ENCODE data around the gene GNB2. TPM values are rescaled to one million over a fixed set of nuclear protein-coding genes. Genes with fewer than 3 reads are reported as not detected.
A peak's percentile ranks its signal among the peaks of the same experiment; 100 is the strongest.
"Not testable (repeated sequence)": the region's sequence is repeated elsewhere in the genome, so short reads cannot be mapped to it uniquely, and the experiment has no call there.

GNB2 gene
- total RNA-seq, 2 donors from 2014 or later = 273 to 279 TPM

- DNase-seq = no peak
- intact Hi-C loops (cut with DNase I, micrococcal nuclease) = no loop called here
- no peak for ATAC-seq
These were observed 37.8 kb downstream of the GNB2 start for GRCh38 chr7:100711369-100711768.

- DNase-seq (no peak), ATAC-seq (no peak)
- intact Hi-C loops (cut with DNase I, micrococcal nuclease) = no loop called here
These were observed 41.2 kb downstream of the GNB2 start for GRCh38 chr7:100714725-100715124.

DNA sequence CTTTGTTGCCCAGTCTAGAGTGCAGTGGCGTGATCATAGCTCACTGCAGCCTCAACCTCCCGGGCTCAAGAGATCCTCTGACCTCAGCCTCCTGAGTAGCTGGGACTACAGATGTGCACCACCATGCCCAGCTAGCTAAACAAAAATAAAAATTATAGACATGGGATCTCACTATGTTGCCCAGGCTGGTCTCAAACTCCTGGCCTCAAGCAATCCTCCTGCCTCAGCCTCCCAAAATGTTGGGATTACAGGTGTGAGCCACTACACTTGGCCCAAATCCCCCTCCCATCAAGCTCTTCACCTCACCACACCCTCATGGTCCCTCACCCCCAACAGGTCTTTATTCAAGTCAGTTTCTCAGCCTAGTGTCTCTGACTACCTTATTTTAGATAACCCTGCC is 43.5 kb downstream of the GNB2 start:
- intact Hi-C loops (cut with DNase I, micrococcal nuclease); DNase-seq; ATAC-seq: not testable (repeated sequence)

GRCh38 chr7:100719523-100720278 is 46.2 kb downstream of the GNB2 start:
- ATAC-seq (peak; percentile 88), DNase-seq (no peak)
- intact Hi-C loops (cut with DNase I, micrococcal nuclease) = no loop called here

DNA sequence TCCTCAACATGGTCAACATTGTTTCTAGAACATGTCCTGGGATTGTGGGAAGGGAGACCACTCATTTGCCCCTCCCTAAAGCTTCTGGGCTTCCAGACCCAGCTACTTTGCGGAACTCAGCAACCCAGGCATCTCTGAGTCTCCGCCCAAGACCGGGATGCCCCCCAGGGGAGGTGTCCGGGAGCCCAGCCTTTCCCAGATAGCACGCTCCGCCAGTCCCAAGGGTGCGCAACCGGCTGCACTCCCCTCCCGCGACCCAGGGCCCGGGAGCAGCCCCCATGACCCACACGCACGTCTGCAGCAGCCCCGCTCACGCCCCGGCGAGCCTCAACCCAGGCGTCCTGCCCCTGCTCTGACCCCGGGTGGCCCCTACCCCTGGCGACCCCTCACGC is 46.7 kb downstream of the GNB2 start, which contains the start of gene EPO:
Gene EPO (plus strand): TSS at position 190 of the 392 bp plus-strand sequence. CDS start 513 bp downstream, outside the sequence.
- intact Hi-C loops (cut with DNase I, micrococcal nuclease) = no loop called here

GRCh38 chr7:100720671-100721504 is 47.3 kb downstream of the GNB2 start:
- no peak for DNase-seq
- intact Hi-C loops (cut with DNase I, micrococcal nuclease) = no loop called here
- no peak for ATAC-seq

More for the DNA sequence above, 46.7 kb downstream of the GNB2 start, which contains the start of gene EPO:
- DNase-seq = no peak
- no peak for ATAC-seq

GRCh38 chr7:100721505-100721812 is 47.9 kb downstream of the GNB2 start:
- no peak for ATAC-seq
- no peak for DNase-seq
- intact Hi-C loops (cut with DNase I, micrococcal nuclease) = no loop called here

- DNase-seq (no peak), ATAC-seq (no peak)
- intact Hi-C loops (cut with DNase I, micrococcal nuclease) = no loop called here
These were observed 49.1 kb downstream of the GNB2 start for GRCh38 chr7:100722480-100723212.

GRCh38 chr7:100723732-100724275 is 50.3 kb downstream of the GNB2 start:
- DNase-seq (no peak), ATAC-seq (no peak)
- intact Hi-C loops (cut with DNase I, micrococcal nuclease) = no loop called here

- ATAC-seq; DNase-seq; intact Hi-C loops (cut with DNase I, micrococcal nuclease): not testable (repeated sequence)
These were observed 50.8 kb downstream of the GNB2 start for GRCh38 chr7:100724364-100724763.

- intact Hi-C loops (cut with DNase I, micrococcal nuclease) = no loop called here
- ATAC-seq (no peak), DNase-seq (no peak)
These were observed 53.6 kb downstream of the GNB2 start for GRCh38 chr7:100726996-100727761.

DNA sequence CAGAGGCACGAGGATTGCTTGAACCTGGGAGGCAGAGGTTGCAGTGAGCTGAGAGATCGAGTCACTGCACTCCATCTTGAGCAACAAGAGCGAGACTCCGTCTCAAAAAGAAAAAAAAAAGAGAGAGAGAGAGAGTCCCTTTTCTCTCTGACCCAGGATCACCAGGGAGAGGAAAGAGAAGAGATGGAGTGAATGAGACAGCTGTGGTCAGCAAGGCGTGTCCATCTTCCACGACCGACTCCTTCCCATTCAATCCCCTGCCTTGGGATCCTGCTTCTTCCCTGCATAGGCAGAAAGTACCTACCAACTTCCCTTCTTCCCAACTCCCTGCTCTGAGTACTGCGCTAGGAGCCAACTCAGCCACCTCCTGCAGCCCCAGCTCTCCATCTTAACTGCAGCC is 54.7 kb downstream of the GNB2 start:
- no peak for DNase-seq
- intact Hi-C loops (cut with DNase I, micrococcal nuclease) = no loop called here
- no peak for ATAC-seq

Other genes with a start within 250 kb of the GNB2 start
- gene ZCWPW1, start 245.0 kb upstream of the GNB2 start, total RNA-seq = 1 to 10 TPM; 1.2 to 1.6 TPM
- gene MEPCE, start 243.9 kb upstream of the GNB2 start, total RNA-seq = 10 to 100 TPM; 27.4 to 30.2 TPM
- 10 to 100 TPM; 32.6 to 35.3 TPM for gene PPP1R35, start 237.2 kb upstream of the GNB2 start, total RNA-seq
- gene SPACDR, start 209.5 kb upstream of the GNB2 start, total RNA-seq = under 1 TPM; 0.31 to 0.39 TPM
- gene TSC22D4, start 194.5 kb upstream of the GNB2 start, total RNA-seq = 10 to 100 TPM; 45.9 to 57.2 TPM
- under 1 TPM; 0.27 to 0.47 TPM for gene NYAP1, start 189.8 kb upstream of the GNB2 start, total RNA-seq
- 10 to 100 TPM; 65.0 to 75.5 TPM for gene AGFG2, start 134.5 kb upstream of the GNB2 start, total RNA-seq
- 1 to 10 TPM; 1.1 TPM for gene SAP25, start 99.8 kb upstream of the GNB2 start, total RNA-seq
- 10 to 100 TPM; 66.4 to 69.0 TPM for gene LRCH4, start 87.6 kb upstream of the GNB2 start, total RNA-seq
- under 1 TPM; 0.34 to 0.58 TPM for gene FBXO24, start 87.4 kb upstream of the GNB2 start, total RNA-seq
- 10 to 100 TPM in 1 of 2 donors, 1 to 10 TPM in 1; 8.1 to 15.4 TPM for gene PCOLCE, start 71.4 kb upstream of the GNB2 start, total RNA-seq
- 10 to 100 TPM; 15.3 to 18.6 TPM for gene MOSPD3, start 61.2 kb upstream of the GNB2 start, total RNA-seq
- under 1 TPM; 0.22 to 0.64 TPM for gene TFR2, start 32.2 kb upstream of the GNB2 start, total RNA-seq
- under 1 TPM in 1 of 2 donors, not detected in 1; 0.42 TPM for gene ACTL6B, start 17.3 kb upstream of the GNB2 start, total RNA-seq
- gene GIGYF1, start 20.5 kb downstream of the GNB2 start, total RNA-seq = 10 to 100 TPM; 29.0 to 32.4 TPM
- 10 to 100 TPM; 21.5 to 25.0 TPM for gene POP7, start 32.4 kb downstream of the GNB2 start, total RNA-seq
- not detected for gene EPO, start 46.7 kb downstream of the GNB2 start, total RNA-seq
- gene ZAN, start 59.9 kb downstream of the GNB2 start, total RNA-seq = not detected
- gene EPHB4, start 153.8 kb downstream of the GNB2 start, total RNA-seq = 10 to 100 TPM; 34.3 to 39.3 TPM
- 10 to 100 TPM; 31.0 to 33.6 TPM for gene SLC12A9, start 179.0 kb downstream of the GNB2 start, total RNA-seq
- 10 to 100 TPM; 18.6 to 21.4 TPM for gene TRIP6, start 193.6 kb downstream of the GNB2 start, total RNA-seq
- gene SRRT, start 201.4 kb downstream of the GNB2 start, total RNA-seq = 100 to 1,000 TPM in 1 of 2 donors, 10 to 100 TPM in 1; 85.9 to 116 TPM
- 1 to 10 TPM; 2.2 to 2.7 TPM for gene UFSP1, start 216.0 kb downstream of the GNB2 start, total RNA-seq
- 10 to 100 TPM; 18.4 to 29.2 TPM for gene ACHE, start 222.1 kb downstream of the GNB2 start, total RNA-seq

All from left colon (tissue), 2 donors.